ENCODE results near the gene CAMKK1.

The CAMKK1 gene

GRCh38 chr17:3892095-3892998, 506 bp downstream of the CAMKK1 start:
- peak overlapping the region; percentile 83 for H3K56ac ChIP-seq (ENCODE audit: low read length)
- H3K27ac ChIP-seq (ENCODE audit: low read depth, low read length) = no peak overlapping the region
- peak; percentile 60 for DNase-seq
- H3K36me3 ChIP-seq (ENCODE audit: control insufficient read depth, insufficient read depth, low read length) = no peaks in the 10 kb centered on the region
- H4K8ac ChIP-seq (ENCODE audit: low read depth, low read length) = no peak overlapping the region
- no peak overlapping the region for H3K4ac ChIP-seq (ENCODE audit: low read depth, low read length)
- H2AK5ac ChIP-seq (ENCODE audit: low read length) = no peak overlapping the region
- peak overlapping the region; percentile 64 for H3K4me2 ChIP-seq (ENCODE audit: low read length)
- H2BK5ac ChIP-seq (ENCODE audit: low read length) = no peak overlapping the region
- H3K27me3 ChIP-seq (ENCODE audit: insufficient read depth, low read length, poor library complexity) = no peaks in the 10 kb centered on the region
- peak overlapping the region; percentile 59 for H3K23ac ChIP-seq (ENCODE audit: low read length)
- WGBS (ENCODE audit: extremely low coverage, insufficient coverage, low lambda C conversion rate) = no CpG with 5 or more reads among the region's 96 CpGs
- H3K18ac ChIP-seq (ENCODE audit: low read length) = no peak overlapping the region
- no peak overlapping the region for H4K5ac ChIP-seq (ENCODE audit: low read length)
- H3K79me1 ChIP-seq (ENCODE audit: low read length) = no peaks in the 10 kb centered on the region
- no peak overlapping the region for H2BK120ac ChIP-seq (ENCODE audit: low read depth, low read length)
- peaks cover 8% of the 10 kb centered on the region for H3K4me1 ChIP-seq (ENCODE audit: control insufficient read depth, low read depth, low read length)
- no peaks in the 10 kb centered on the region for H3K79me2 ChIP-seq (ENCODE audit: control insufficient read depth, insufficient read depth, low read length)
- H3K9ac ChIP-seq (ENCODE audit: low read length) = peak overlapping the region; percentile 56
- H2BK15ac ChIP-seq (replicated peaks; ENCODE audit: low read depth) = no peak overlapping the region
- H3K4me3 ChIP-seq (ENCODE audit: low read length) = peak overlapping the region; percentile 22

- Histone ChIP-seq H3K4me2 (ENCODE audit: low read length) (peak overlapping the region; percentile 64), H3K4ac (ENCODE audit: low read depth, low read length) (no peak overlapping the region), H3K4me3 (ENCODE audit: low read length) (no peak overlapping the region), H2BK15ac (replicated peaks; ENCODE audit: low read depth) (no peak overlapping the region), H3K18ac (ENCODE audit: low read length) (no peak overlapping the region), H3K4me1 (ENCODE audit: control insufficient read depth, low read depth, low read length) (peaks cover 8% of the 10 kb centered on the region), H3K79me1 (ENCODE audit: low read length) (no peaks in the 10 kb centered on the region), H3K56ac (ENCODE audit: low read length) (peak overlapping the region; percentile 83), H3K79me2 (ENCODE audit: control insufficient read depth, insufficient read depth, low read length) (no peaks in the 10 kb centered on the region), H3K27me3 (ENCODE audit: insufficient read depth, low read length, poor library complexity) (no peaks in the 10 kb centered on the region), H2BK120ac (ENCODE audit: low read depth, low read length) (no peak overlapping the region), H2AK5ac (ENCODE audit: low read length) (no peak overlapping the region), H2BK5ac (ENCODE audit: low read length) (no peak overlapping the region), H3K9ac (ENCODE audit: low read length) (peak overlapping the region; percentile 56), H3K36me3 (ENCODE audit: control insufficient read depth, insufficient read depth, low read length) (no peaks in the 10 kb centered on the region), H3K23ac (ENCODE audit: low read length) (peak overlapping the region; percentile 59), H4K5ac (ENCODE audit: low read length) (no peak overlapping the region), H3K27ac (ENCODE audit: low read depth, low read length) (no peak overlapping the region), H4K8ac (ENCODE audit: low read depth, low read length) (no peak overlapping the region)
- DNase-seq = no peak
- no CpG with 5 or more reads among the region's 12 CpGs for WGBS (ENCODE audit: extremely low coverage, insufficient coverage, low lambda C conversion rate)
These were observed 1.2 kb downstream of the CAMKK1 start for GRCh38 chr17:3891626-3892094.

GRCh38 chr17:3890878-3891219, 2.0 kb downstream of the CAMKK1 start:
- H3K4me1 ChIP-seq (ENCODE audit: control insufficient read depth, low read depth, low read length) = peaks cover 8% of the 10 kb centered on the region
- H3K27ac ChIP-seq (ENCODE audit: low read depth, low read length) = no peak overlapping the region
- H3K79me1 ChIP-seq (ENCODE audit: low read length) = no peaks in the 10 kb centered on the region
- no CpG with 5 or more reads among the region's 4 CpGs for WGBS (ENCODE audit: extremely low coverage, insufficient coverage, low lambda C conversion rate)
- no peak overlapping the region for H4K8ac ChIP-seq (ENCODE audit: low read depth, low read length)
- no peak overlapping the region for H3K56ac ChIP-seq (ENCODE audit: low read length)
- no peak overlapping the region for H2BK15ac ChIP-seq (replicated peaks; ENCODE audit: low read depth)
- no peak overlapping the region for H3K23ac ChIP-seq (ENCODE audit: low read length)
- H3K9ac ChIP-seq (ENCODE audit: low read length) = no peak overlapping the region
- no peak overlapping the region for H2AK5ac ChIP-seq (ENCODE audit: low read length)
- H3K4ac ChIP-seq (ENCODE audit: low read depth, low read length) = no peak overlapping the region
- no peak overlapping the region for H2BK5ac ChIP-seq (ENCODE audit: low read length)
- no peaks in the 10 kb centered on the region for H3K79me2 ChIP-seq (ENCODE audit: control insufficient read depth, insufficient read depth, low read length)
- no peak overlapping the region for H3K18ac ChIP-seq (ENCODE audit: low read length)
- H3K27me3 ChIP-seq (ENCODE audit: insufficient read depth, low read length, poor library complexity) = no peaks in the 10 kb centered on the region
- no peak for DNase-seq
- no peak overlapping the region for H3K4me3 ChIP-seq (ENCODE audit: low read length)
- H3K36me3 ChIP-seq (ENCODE audit: control insufficient read depth, insufficient read depth, low read length) = no peaks in the 10 kb centered on the region
- H4K5ac ChIP-seq (ENCODE audit: low read length) = no peak overlapping the region
- no peak overlapping the region for H2BK120ac ChIP-seq (ENCODE audit: low read depth, low read length)
- no peak overlapping the region for H3K4me2 ChIP-seq (ENCODE audit: low read length)

- Histone ChIP-seq H3K56ac (ENCODE audit: low read length) (peak overlapping the region; percentile 15), H3K4me1 (ENCODE audit: control insufficient read depth, low read depth, low read length) (peaks cover 8% of the 10 kb centered on the region), H4K5ac (ENCODE audit: low read length) (no peak overlapping the region), H3K23ac (ENCODE audit: low read length) (no peak overlapping the region), H3K4ac (ENCODE audit: low read depth, low read length) (no peak overlapping the region), H3K27me3 (ENCODE audit: insufficient read depth, low read length, poor library complexity) (no peaks in the 10 kb centered on the region), H2BK15ac (replicated peaks; ENCODE audit: low read depth) (no peak overlapping the region), H4K8ac (ENCODE audit: low read depth, low read length) (no peak overlapping the region), H2BK120ac (ENCODE audit: low read depth, low read length) (no peak overlapping the region), H3K18ac (ENCODE audit: low read length) (no peak overlapping the region), H2AK5ac (ENCODE audit: low read length) (no peak overlapping the region), H3K4me2 (ENCODE audit: low read length) (no peak overlapping the region), H2BK5ac (ENCODE audit: low read length) (no peak overlapping the region), H3K79me2 (ENCODE audit: control insufficient read depth, insufficient read depth, low read length) (no peaks in the 10 kb centered on the region), H3K36me3 (ENCODE audit: control insufficient read depth, insufficient read depth, low read length) (no peaks in the 10 kb centered on the region), H3K9ac (ENCODE audit: low read length) (no peak overlapping the region), H3K79me1 (ENCODE audit: low read length) (no peaks in the 10 kb centered on the region), H3K27ac (ENCODE audit: low read depth, low read length) (no peak overlapping the region), H3K4me3 (ENCODE audit: low read length) (no peak overlapping the region)
- WGBS (ENCODE audit: extremely low coverage, insufficient coverage, low lambda C conversion rate) = no CpG with 5 or more reads among the region's 22 CpGs
- DNase-seq = no peak
These were observed 2.6 kb downstream of the CAMKK1 start for GRCh38 chr17:3890082-3890877.

GRCh38 chr17:3889325-3890012, 3.4 kb downstream of the CAMKK1 start:
- Histone ChIP-seq H4K5ac (ENCODE audit: low read length) (no peak overlapping the region), H3K4ac (ENCODE audit: low read depth, low read length) (no peak overlapping the region), H3K4me2 (ENCODE audit: low read length) (no peak overlapping the region), H2BK120ac (ENCODE audit: low read depth, low read length) (no peak overlapping the region), H3K4me1 (ENCODE audit: control insufficient read depth, low read depth, low read length) (peaks cover 8% of the 10 kb centered on the region), H3K4me3 (ENCODE audit: low read length) (no peak overlapping the region), H4K8ac (ENCODE audit: low read depth, low read length) (no peak overlapping the region), H3K79me1 (ENCODE audit: low read length) (no peaks in the 10 kb centered on the region), H3K79me2 (ENCODE audit: control insufficient read depth, insufficient read depth, low read length) (no peaks in the 10 kb centered on the region), H3K27me3 (ENCODE audit: insufficient read depth, low read length, poor library complexity) (no peaks in the 10 kb centered on the region), H2BK5ac (ENCODE audit: low read length) (no peak overlapping the region), H3K56ac (ENCODE audit: low read length) (peak overlapping the region; percentile 22), H3K23ac (ENCODE audit: low read length) (no peak overlapping the region), H2AK5ac (ENCODE audit: low read length) (no peak overlapping the region), H3K9ac (ENCODE audit: low read length) (no peak overlapping the region), H3K18ac (ENCODE audit: low read length) (no peak overlapping the region), H2BK15ac (replicated peaks; ENCODE audit: low read depth) (no peak overlapping the region), H3K36me3 (ENCODE audit: control insufficient read depth, insufficient read depth, low read length) (no peaks in the 10 kb centered on the region), H3K27ac (ENCODE audit: low read depth, low read length) (no peak overlapping the region)
- DNase-seq = no peak
- WGBS (ENCODE audit: extremely low coverage, insufficient coverage, low lambda C conversion rate) = no CpG with 5 or more reads among the region's 17 CpGs

Measured in mesendoderm (in vitro differentiated cells).